ENCODE data around the gene CDH7.

Gene CDH7

GRCh38 chr18:65767406-65767805 lies 16.6 kb downstream of the CDH7 start:
- no peak for DNase-seq (ENCODE audit: low read depth in 2 of 2)

GRCh38 chr18:65768120-65768778 lies 17.4 kb downstream of the CDH7 start:
- no peak for DNase-seq (ENCODE audit: low read depth in 2 of 2)

DNA sequence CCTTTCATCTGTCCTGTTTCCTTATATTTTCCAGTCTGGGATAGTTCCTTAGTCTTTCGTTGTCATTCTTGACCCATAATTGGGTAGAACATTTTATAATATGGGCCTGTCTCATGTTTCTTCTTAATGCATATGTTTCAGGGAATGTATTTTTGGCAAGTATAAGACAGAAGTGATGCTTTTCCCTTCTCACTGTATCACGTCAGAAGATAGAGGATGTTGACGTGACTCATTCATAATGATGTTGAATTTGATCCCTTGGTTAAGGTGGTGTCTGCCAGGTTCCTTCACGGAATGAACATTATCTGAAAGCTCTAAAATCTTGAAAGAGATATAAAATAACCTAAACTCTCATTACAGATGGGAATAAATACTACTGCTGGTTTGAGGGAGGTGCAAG lies 18.8 kb downstream of the CDH7 start:
- DNase-seq (ENCODE audit: low read depth in 2 of 2) = no peak

GRCh38 chr18:65786474-65786873 lies 35.7 kb downstream of the CDH7 start:
- no peak for DNase-seq (ENCODE audit: low read depth in 2 of 2)

DNA sequence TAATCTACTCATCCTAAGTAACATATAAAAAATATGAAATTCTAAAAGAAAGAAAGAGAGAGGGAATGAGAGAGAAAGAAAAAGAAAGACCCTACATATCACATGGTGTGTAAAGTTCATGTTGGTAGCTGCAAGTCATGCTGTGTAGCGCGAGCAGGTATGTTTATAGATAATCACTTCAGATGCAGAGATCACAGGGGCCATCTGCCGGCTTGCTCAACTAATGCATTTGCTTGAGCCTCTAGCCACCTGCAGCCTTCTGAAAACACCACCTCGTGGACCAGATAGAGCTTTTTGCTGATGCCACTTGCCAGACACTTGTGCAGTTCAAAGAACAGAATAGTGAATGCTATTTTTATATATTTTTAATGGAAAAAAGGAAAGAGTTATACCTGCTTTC lies 37.6 kb downstream of the CDH7 start:
- no peak for DNase-seq (ENCODE audit: low read depth in 2 of 2)

DNA sequence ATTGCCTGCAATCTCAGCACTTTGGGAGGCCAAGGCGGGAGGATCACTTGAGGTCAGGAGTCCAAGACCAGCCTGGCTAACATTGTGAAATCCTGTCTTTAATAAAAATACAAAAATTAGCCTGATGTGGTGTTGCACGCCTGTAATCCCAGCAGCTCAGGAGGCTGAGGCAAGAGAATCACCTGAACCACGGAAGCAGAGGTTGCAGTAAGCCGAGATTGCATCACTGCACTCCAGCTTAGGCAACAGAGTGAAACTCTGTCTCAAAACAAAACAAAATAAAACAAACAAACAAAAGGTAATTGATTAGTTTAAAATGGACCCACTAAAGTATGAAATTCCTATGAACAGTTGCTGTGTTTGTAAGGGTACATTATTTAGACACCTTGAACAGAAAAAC lies 39.8 kb downstream of the CDH7 start:
- DNase-seq (ENCODE audit: low read depth in 2 of 2) = no peak

DNA sequence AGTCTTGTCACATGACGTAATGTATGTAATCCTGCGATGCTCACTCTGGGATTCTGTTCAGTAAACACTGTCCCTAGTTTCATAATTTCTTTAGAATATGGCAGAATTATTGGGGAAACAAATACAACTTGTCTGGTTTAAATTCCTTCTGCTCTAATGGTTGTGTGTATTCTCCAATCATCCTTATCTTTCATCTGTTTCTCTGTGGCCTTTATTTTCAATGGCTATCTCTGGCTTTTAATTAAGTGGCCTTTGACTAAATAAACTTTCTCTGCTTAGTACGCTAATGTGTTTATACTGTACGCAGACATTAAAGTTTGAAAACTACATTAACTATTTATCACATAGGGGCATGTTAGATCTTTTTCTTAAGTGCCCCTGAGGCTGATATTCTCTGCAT lies 40.9 kb downstream of the CDH7 start:
- DNase-seq (ENCODE audit: low read depth in 2 of 2) = no peak

GRCh38 chr18:65792456-65793074 lies 41.8 kb downstream of the CDH7 start:
- no peak for DNase-seq (ENCODE audit: low read depth in 2 of 2)

GRCh38 chr18:65808759-65809158 lies 57.9 kb downstream of the CDH7 start:
- DNase-seq (ENCODE audit: low read depth in 2 of 2) = no peak

GRCh38 chr18:65811307-65811706 lies 60.5 kb downstream of the CDH7 start:
- DNase-seq (ENCODE audit: low read depth in 2 of 2) = no peak

GRCh38 chr18:65815506-65815905 lies 64.7 kb downstream of the CDH7 start:
- DNase-seq (ENCODE audit: low read depth in 2 of 2) = no peak

DNA sequence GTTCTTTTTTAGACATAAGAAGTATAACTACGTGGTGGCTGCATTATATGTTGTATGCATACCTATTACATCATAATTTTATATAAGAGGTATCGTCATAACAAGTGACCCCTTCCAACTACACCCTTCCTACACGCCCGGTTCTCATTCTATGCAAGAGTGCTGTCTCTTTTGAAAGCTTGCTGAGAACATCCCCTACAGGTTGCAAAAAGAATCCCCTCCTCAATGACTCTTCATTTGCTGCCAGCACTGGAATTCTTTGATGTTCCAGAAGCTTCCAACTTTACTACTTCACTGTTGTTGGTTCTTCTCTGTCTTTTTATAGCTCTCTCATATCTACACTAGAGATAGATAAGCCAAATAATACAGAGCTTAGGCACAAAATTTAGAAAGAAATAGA lies 66.4 kb downstream of the CDH7 start:
- no peak for DNase-seq (ENCODE audit: low read depth in 2 of 2)

DNA sequence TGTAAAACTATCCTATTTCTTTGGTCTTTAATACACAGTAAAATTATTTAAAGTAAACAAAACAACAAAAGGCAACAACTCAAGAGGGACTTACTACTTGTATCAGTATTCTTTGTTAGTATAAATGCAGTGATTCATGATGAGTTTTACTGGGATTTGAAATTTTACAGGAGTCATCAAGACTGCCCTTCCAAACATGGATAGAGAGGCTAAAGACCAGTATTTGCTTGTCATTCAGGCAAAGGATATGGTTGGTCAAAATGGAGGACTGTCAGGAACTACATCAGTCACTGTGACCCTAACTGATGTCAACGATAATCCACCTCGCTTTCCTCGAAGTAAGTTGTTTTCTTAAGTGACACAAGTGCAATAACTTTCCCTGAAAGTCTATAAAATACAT lies 71.1 kb downstream of the CDH7 start:
- DNase-seq (ENCODE audit: low read depth in 2 of 2) = no peak

DNA sequence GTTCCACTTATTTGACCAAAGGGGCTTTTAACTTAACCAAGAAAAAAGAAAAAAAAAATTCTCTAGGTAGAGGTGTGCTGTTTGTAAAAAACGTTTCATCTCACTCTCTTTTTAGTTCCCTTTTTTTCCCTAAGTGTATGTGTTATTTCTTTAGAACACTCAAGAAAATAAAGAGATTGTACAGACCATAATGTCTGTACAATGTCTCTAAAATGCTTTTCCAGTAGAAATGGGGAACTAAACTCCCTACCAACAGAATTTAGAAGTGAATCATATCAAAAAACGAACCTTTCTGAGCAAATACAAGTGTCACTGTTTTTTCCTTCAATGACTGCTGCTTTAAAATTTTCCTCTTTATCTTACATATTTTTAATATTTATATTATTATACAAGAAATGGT lies 72.0 kb downstream of the CDH7 start:
- no peak for DNase-seq (ENCODE audit: low read depth in 2 of 2)

GRCh38 chr18:65827444-65827843 lies 76.6 kb downstream of the CDH7 start:
- DNase-seq (ENCODE audit: low read depth in 2 of 2) = no peak

- no peak for DNase-seq (ENCODE audit: low read depth in 2 of 2)
Observed at GRCh38 chr18:65835881-65836280, 85.1 kb downstream of the CDH7 start.

- DNase-seq (ENCODE audit: low read depth in 2 of 2) = no peak
Observed at GRCh38 chr18:65846107-65846506, 95.3 kb downstream of the CDH7 start.

GRCh38 chr18:65852273-65852672 lies 101.5 kb downstream of the CDH7 start:
- no peak for DNase-seq (ENCODE audit: low read depth in 2 of 2)

DNA sequence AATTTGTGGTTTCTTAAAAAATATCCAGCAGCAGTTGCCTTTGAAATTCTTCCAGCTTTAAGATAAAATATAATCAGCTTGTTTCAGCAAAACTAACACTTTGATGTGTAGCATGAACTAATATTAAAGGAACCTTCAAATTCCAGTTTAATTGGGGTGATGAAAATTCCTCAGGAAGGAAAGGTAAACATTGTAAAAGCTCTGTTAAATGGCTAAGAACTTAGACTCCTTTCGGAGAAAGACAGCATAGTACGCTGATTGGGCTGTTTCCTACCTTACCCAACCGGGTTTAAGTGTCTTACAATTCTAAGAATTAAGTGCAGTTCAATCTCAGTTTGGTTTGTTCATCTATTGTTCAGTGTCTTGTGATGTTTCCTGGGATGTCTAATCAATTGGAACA lies 108.3 kb downstream of the CDH7 start:
- no peak for DNase-seq (ENCODE audit: low read depth in 2 of 2)

- no peak for DNase-seq (ENCODE audit: low read depth in 2 of 2)
Observed at GRCh38 chr18:65869527-65869926, 118.7 kb downstream of the CDH7 start.

GRCh38 chr18:65876310-65876709 lies 125.5 kb downstream of the CDH7 start:
- DNase-seq (ENCODE audit: low read depth in 2 of 2) = no peak

GRCh38 chr18:65897292-65897691 lies 146.5 kb downstream of the CDH7 start:
- DNase-seq (ENCODE audit: low read depth in 2 of 2) = no peak

DNA sequence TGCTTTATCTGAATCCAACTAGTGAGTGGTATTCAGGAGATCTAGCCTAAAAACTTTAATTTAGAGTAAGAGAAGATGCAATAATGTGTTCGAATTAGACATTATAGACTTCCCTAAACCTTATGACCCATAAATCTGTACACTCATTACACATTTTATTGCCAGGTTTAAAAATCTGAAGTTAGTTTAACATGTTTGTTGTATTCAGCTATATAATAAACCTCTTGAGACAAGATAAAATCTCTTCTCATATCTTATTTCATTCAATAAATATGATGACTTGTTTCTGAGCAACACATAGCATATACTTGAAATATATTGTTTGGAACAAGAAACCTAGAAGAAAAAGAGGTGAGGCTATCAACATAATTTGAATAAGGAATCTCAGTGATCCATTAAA lies 150.7 kb downstream of the CDH7 start:
- no peak for DNase-seq (ENCODE audit: low read depth in 2 of 2)

GRCh38 chr18:65906621-65907034 lies 155.8 kb downstream of the CDH7 start:
- DNase-seq (ENCODE audit: low read depth in 2 of 2) = no peak
